RWPE2 (cell line): ENCODE measurements around the gene STK32C.

Experiments
- ATAC-seq: fragments of 200-7000 bp; cut with Tn5 transposase; 3 replicates; pipeline ENCODE4 v1.9.1; 2021; ENCODE audit warnings: low read depth
- DNase-seq: peaks from one replicate; pipeline ENCODE4 v3.0.0-alpha.2; 2020; ENCODE audit warnings: low spot score
- H3K27ac ChIP-seq: fragments of 450-650 bp; 2 replicates; pipeline ENCODE4 v1.5.1; 2017; ENCODE audit warnings: mild to moderate bottlenecking; ENCODE audit not compliant: poor library complexity, severe bottlenecking
- H3K27me3 ChIP-seq: fragments of 250-450 bp; sonication (Bioruptor Pico); 2 replicates; pipeline ENCODE4 v1.5.1; 2021; ENCODE audit warnings: mild to moderate bottlenecking, moderate library complexity; ENCODE audit not compliant: insufficient read depth, poor library complexity, severe bottlenecking
- H3K36me3 ChIP-seq: fragments of 250-450 bp; sonication (Bioruptor Pico); 2 replicates; pipeline ENCODE4 v1.5.1; 2020; ENCODE audit warnings: low read depth, mild to moderate bottlenecking, moderate library complexity
- H3K4me1 ChIP-seq: fragments of 250-450 bp; sonication (Bioruptor Pico); 2 replicates; pipeline ENCODE4 v1.5.1; 2021; ENCODE audit warnings: mild to moderate bottlenecking, moderate library complexity; ENCODE audit not compliant: insufficient read depth, poor library complexity, severe bottlenecking
- H3K4me3 ChIP-seq: fragments of 250-450 bp; sonication (Bioruptor Pico); 2 replicates; pipeline ENCODE4 v1.5.1; 2021; ENCODE audit warnings: mild to moderate bottlenecking, moderate library complexity; ENCODE audit not compliant: severe bottlenecking
- H3K9me3 ChIP-seq: fragments of 250-450 bp; sonication (Bioruptor Pico); 2 replicates; pipeline ENCODE4 v1.5.1; 2021; ENCODE audit warnings: mild to moderate bottlenecking, moderate library complexity; ENCODE audit not compliant: severe bottlenecking
- CTCF ChIP-seq: fragments of 450-650 bp; IDR thresholded peaks from one replicate; pipeline ENCODE4 v1.5.1; 2017; ENCODE audit warnings: mild to moderate bottlenecking, moderate library complexity; ENCODE audit not compliant: poor library complexity, severe bottlenecking

STK32C gene

DNA sequence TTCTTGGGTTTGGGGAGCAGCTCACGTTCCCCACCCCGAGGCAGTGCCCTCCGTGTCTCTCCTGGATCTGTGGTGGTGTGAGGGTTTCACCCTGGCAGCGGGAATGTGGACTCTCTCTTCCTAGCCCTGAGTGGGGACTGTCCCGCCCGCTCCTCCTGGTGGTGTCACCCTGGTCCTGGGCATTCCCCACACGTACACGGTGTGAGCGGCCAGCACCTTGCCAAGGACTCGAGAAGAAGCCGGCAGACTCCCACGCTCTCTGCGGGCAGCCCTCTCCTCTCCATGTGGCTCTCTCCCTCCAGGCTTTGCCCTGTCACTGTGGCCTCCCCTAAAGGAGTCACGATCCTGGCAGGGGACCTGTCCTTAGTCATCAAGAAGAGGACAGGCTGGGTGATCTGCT lies 97.0 kb downstream of the STK32C start:
- Histone ChIP-seq H3K9me3 (no peaks in the 10 kb centered on the region), H3K27ac (no peak overlapping the region), H3K27me3 (no peaks in the 10 kb centered on the region), H3K36me3 (no peaks in the 10 kb centered on the region), H3K4me1 (no peaks in the 10 kb centered on the region), H3K4me3 (no peak overlapping the region)
- ATAC-seq (no peak), DNase-seq (no peak)
- TF ChIP-seq CTCF, result no peak

- Histone ChIP-seq H3K4me3 (no peak overlapping the region), H3K4me1 (no peaks in the 10 kb centered on the region), H3K27me3 (no peaks in the 10 kb centered on the region), H3K27ac (no peak overlapping the region), H3K9me3 (no peaks in the 10 kb centered on the region), H3K36me3 (no peaks in the 10 kb centered on the region)
- TF ChIP-seq CTCF, result no peak
- no peak for ATAC-seq
- DNase-seq, result no peak
These were observed 97.7 kb downstream of the STK32C start for GRCh38 chr10:132209978-132210530.

GRCh38 chr10:132209130-132209529 lies 98.6 kb downstream of the STK32C start:
- peak; percentile 59; the same call in 2 of the 3 replicates for ATAC-seq
- no peak overlapping the region for H3K27ac ChIP-seq
- H3K4me3 ChIP-seq, result no peak overlapping the region
- no peak for DNase-seq
- H3K27me3 ChIP-seq, result no peaks in the 10 kb centered on the region
- no peak for TF ChIP-seq CTCF
- H3K9me3 ChIP-seq, result no peaks in the 10 kb centered on the region
- H3K4me1 ChIP-seq, result no peaks in the 10 kb centered on the region
- H3K36me3 ChIP-seq, result no peaks in the 10 kb centered on the region

- H3K4me1 ChIP-seq, result no peaks in the 10 kb centered on the region
- DNase-seq (no peak), ATAC-seq (no peak)
- TF ChIP-seq CTCF, result no peak
- no peaks in the 10 kb centered on the region for H3K9me3 ChIP-seq
- H3K36me3 ChIP-seq, result no peaks in the 10 kb centered on the region
- H3K27me3 ChIP-seq, result no peaks in the 10 kb centered on the region
- no peak overlapping the region for H3K27ac ChIP-seq
- H3K4me3 ChIP-seq, result no peak overlapping the region
These were observed 99.2 kb downstream of the STK32C start for GRCh38 chr10:132208462-132209050.
